ENCODE results near the gene PCNX3. TPM values are rescaled to one million over a fixed set of nuclear protein-coding genes. Genes with fewer than 3 reads are reported as not detected.

Gene PCNX3
- total and polyA plus RNA-seq, 2 of the 13 experiments (the other 11 are each of a cell fraction or from before 2014, with no cell fraction given): 16.2 to 23.0 TPM

GRCh38 chr11:65574109-65574810 lies 41.3 kb upstream of the PCNX3 start (continued):
- TF ChIP-seq, protein P1, sequence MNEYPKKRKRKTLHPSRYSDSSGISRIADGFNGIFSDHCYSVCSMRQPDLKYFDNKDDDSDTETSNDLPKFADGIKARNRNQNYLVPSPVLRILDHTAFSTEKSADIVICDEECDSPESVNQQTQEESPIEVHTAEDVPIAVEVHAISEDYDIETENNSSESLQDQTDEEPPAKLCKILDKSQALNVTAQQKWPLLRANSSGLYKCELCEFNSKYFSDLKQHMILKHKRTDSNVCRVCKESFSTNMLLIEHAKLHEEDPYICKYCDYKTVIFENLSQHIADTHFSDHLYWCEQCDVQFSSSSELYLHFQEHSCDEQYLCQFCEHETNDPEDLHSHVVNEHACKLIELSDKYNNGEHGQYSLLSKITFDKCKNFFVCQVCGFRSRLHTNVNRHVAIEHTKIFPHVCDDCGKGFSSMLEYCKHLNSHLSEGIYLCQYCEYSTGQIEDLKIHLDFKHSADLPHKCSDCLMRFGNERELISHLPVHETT (CRISPR knock-in tag; conservative IDR thresholded peaks at IDR 0.05): peak; percentile 74; the same call in 1 of the 2 replicates
- TF ChIP-seq NBN (conservative IDR thresholded peaks at IDR 0.05) (no peak), ZFP62 (CRISPR knock-in tag; IDR thresholded peaks at IDR 0.05) (no peak), ZNF709 (CRISPR knock-in tag; IDR thresholded peaks at IDR 0.05) (no peak), RELA (CRISPR knock-in tag; IDR thresholded peaks at IDR 0.05) (no peak), ZBTB21 (CRISPR knock-in tag; IDR thresholded peaks at IDR 0.05) (no peak), ADNP (CRISPR knock-in tag; IDR thresholded peaks at IDR 0.05) (no peak), DNMT3B (CRISPR knock-in tag; conservative IDR thresholded peaks at IDR 0.05) (no peak), ZSCAN22 (CRISPR knock-in tag; IDR thresholded peaks at IDR 0.05) (no peak), ZNF569 (CRISPR knock-in tag; IDR thresholded peaks at IDR 0.05; ENCODE audit: borderline replicate concordance) (no peak), NR2F1 (CRISPR knock-in tag; IDR thresholded peaks at IDR 0.05) (no peak), TEAD3 (CRISPR knock-in tag; optimal IDR thresholded peaks at IDR 0.05; ENCODE audit: borderline replicate concordance) (no peak), SP140L (CRISPR knock-in tag; IDR thresholded peaks at IDR 0.05; ENCODE audit: borderline replicate concordance) (no peak), FOXO1 (CRISPR knock-in tag; IDR thresholded peaks at IDR 0.05) (no peak), SMAD1 (CRISPR knock-in tag; IDR thresholded peaks at IDR 0.05; ENCODE audit: borderline replicate concordance, low read depth) (no peak), SMAD3 (CRISPR knock-in tag; IDR thresholded peaks at IDR 0.05) (no peak), CHCHD3 (CRISPR knock-in tag; IDR thresholded peaks at IDR 0.05) (no peak), NFIC (IDR thresholded peaks at IDR 0.05; ENCODE audit: low read length) (no peak)
- TF ChIP-seq, protein P2, sequence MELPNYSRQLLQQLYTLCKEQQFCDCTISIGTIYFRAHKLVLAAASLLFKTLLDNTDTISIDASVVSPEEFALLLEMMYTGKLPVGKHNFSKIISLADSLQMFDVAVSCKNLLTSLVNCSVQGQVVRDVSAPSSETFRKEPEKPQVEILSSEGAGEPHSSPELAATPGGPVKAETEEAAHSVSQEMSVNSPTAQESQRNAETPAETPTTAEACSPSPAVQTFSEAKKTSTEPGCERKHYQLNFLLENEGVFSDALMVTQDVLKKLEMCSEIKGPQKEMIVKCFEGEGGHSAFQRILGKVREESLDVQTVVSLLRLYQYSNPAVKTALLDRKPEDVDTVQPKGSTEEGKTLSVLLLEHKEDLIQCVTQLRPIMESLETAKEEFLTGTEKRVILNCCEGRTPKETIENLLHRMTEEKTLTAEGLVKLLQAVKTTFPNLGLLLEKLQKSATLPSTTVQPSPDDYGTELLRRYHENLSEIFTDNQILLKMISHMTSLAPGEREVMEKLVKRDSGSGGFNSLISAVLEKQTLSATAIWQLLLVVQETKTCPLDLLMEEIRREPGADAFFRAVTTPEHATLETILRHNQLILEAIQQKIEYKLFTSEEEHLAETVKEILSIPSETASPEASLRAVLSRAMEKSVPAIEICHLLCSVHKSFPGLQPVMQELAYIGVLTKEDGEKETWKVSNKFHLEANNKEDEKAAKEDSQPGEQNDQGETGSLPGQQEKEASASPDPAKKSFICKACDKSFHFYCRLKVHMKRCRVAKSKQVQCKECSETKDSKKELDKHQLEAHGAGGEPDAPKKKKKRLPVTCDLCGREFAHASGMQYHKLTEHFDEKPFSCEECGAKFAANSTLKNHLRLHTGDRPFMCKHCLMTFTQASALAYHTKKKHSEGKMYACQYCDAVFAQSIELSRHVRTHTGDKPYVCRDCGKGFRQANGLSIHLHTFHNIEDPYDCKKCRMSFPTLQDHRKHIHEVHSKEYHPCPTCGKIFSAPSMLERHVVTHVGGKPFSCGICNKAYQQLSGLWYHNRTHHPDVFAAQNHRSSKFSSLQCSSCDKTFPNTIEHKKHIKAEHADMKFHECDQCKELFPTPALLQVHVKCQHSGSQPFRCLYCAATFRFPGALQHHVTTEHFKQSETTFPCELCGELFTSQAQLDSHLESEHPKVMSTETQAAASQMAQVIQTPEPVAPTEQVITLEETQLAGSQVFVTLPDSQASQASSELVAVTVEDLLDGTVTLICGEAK (IDR thresholded peaks at IDR 0.05): no peak
- TF ChIP-seq, protein P2 (CRISPR knock-in tag; IDR thresholded peaks at IDR 0.05): no peak
- TF ChIP-seq, protein P3, sequence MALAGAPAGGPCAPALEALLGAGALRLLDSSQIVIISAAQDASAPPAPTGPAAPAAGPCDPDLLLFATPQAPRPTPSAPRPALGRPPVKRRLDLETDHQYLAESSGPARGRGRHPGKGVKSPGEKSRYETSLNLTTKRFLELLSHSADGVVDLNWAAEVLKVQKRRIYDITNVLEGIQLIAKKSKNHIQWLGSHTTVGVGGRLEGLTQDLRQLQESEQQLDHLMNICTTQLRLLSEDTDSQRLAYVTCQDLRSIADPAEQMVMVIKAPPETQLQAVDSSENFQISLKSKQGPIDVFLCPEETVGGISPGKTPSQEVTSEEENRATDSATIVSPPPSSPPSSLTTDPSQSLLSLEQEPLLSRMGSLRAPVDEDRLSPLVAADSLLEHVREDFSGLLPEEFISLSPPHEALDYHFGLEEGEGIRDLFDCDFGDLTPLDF (CRISPR knock-in tag; IDR thresholded peaks at IDR 0.05): peak; percentile 57; the same call in 1 of the 2 replicates
